Chondrocyte (in vitro differentiated cells): ENCODE measurements around the gene AGFG2. TPM values are rescaled to one million over a fixed set of nuclear protein-coding genes. Genes with fewer than 3 reads are reported as not detected.
A peak's percentile ranks its signal among the peaks of the same experiment; 100 is the strongest.

ENCODE experiments used
- DNase-seq: peaks from one replicate; pipeline ENCODE4 v3.0.0; 2021; ENCODE audit warnings: mixed read lengths, low spot score
- H3K27ac Mint-ChIP-seq: one replicate; pipeline ENCODE4 v1.8.0; 2021; ENCODE audit warnings: mild to moderate bottlenecking, moderate library complexity, mixed read lengths; ENCODE audit not compliant: unreplicated experiment
- H3K27me3 Mint-ChIP-seq: 2 replicates; pipeline ENCODE4 v1.8.0; 2021; ENCODE audit warnings: low read depth, mixed read lengths
- H3K36me3 Mint-ChIP-seq: 2 replicates; pipeline ENCODE4 v1.8.0; 2021; ENCODE audit warnings: low read depth, mixed read lengths
- H3K4me1 Mint-ChIP-seq: 2 replicates; pipeline ENCODE4 v1.8.0; 2021; ENCODE audit warnings: low read depth, mild to moderate bottlenecking, mixed read lengths
- H3K4me3 Mint-ChIP-seq: one replicate; pipeline ENCODE4 v1.8.0; 2021; ENCODE audit warnings: mild to moderate bottlenecking, moderate library complexity, mixed read lengths; ENCODE audit not compliant: unreplicated experiment
- H3K9me3 Mint-ChIP-seq: 2 replicates; pipeline ENCODE4 v1.8.0; 2021; ENCODE audit warnings: low read depth, mixed read lengths
- total RNA-seq: library from RNA; stranded (reverse); gene quantifications from 3 replicates; pipeline ENCODE4 v1.2.1, GENCODE V29; 2021
- TF ChIP-seq, protein P1 (sequence below): fragments of 200-600 bp; sonication (generic); IDR thresholded peaks from 2 replicates; pipeline ENCODE4 v1.5.0; 2021; ENCODE audit warnings: antibody characterized with exemption, mild to moderate bottlenecking, moderate library complexity

The AGFG2 gene
- total RNA-seq, 1 donor from 2014 or later: 8.2 TPM

DNA sequence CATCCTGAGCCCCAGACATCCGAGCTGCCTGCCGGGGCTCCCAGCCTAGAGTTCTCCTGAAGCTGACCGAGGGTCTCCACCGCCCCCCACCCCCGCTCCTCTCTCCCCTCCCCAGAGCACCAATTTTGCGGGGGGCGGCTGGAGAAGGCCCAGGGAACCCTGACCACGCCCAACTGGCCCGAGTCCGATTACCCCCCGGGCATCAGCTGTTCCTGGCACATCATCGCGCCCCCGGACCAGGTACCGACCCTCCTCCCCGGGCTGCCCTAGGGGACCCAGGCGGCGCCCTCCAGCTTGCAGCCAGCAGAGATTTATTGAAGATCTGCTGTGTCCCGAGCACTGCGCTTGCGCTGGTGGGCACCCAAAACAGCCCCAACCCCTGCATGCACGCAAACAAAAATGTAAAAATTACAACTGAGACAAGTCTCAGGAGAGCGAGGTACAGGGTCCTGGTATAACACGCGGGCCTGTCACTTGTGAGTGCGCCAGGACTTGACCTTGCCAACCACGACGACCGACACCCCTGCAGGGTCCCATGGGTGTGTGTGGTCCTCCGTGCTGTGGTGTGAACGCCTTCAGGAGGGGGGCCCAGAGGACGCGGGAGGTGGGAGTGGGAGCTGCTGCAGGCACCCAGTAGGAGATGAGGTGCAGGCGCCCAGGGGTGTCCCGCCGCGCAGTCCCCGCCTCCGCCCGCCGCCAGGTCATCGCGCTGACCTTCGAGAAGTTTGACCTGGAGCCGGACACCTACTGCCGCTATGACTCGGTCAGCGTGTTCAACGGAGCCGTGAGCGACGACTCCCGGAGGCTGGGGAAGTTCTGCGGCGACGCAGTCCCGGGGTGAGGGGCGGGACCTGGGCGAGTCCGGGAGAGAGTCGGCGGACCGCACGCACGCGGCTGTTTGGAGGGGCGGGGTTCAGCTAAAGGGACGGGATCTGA lies 66.2 kb downstream of the AGFG2 start:
- H3K27me3 Mint-ChIP-seq: no peaks in the 10 kb centered on the region
- H3K4me3 Mint-ChIP-seq: peak overlapping the region; percentile 66
- TF ChIP-seq, protein P1, sequence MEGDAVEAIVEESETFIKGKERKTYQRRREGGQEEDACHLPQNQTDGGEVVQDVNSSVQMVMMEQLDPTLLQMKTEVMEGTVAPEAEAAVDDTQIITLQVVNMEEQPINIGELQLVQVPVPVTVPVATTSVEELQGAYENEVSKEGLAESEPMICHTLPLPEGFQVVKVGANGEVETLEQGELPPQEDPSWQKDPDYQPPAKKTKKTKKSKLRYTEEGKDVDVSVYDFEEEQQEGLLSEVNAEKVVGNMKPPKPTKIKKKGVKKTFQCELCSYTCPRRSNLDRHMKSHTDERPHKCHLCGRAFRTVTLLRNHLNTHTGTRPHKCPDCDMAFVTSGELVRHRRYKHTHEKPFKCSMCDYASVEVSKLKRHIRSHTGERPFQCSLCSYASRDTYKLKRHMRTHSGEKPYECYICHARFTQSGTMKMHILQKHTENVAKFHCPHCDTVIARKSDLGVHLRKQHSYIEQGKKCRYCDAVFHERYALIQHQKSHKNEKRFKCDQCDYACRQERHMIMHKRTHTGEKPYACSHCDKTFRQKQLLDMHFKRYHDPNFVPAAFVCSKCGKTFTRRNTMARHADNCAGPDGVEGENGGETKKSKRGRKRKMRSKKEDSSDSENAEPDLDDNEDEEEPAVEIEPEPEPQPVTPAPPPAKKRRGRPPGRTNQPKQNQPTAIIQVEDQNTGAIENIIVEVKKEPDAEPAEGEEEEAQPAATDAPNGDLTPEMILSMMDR: no peak
- H3K27ac Mint-ChIP-seq: peak overlapping the region; percentile 2
- peaks cover 3% of the 10 kb centered on the region for H3K36me3 Mint-ChIP-seq
- DNase-seq: no peak
- H3K9me3 Mint-ChIP-seq: no peaks in the 10 kb centered on the region
- H3K4me1 Mint-ChIP-seq: peaks cover 31% of the 10 kb centered on the region

DNA sequence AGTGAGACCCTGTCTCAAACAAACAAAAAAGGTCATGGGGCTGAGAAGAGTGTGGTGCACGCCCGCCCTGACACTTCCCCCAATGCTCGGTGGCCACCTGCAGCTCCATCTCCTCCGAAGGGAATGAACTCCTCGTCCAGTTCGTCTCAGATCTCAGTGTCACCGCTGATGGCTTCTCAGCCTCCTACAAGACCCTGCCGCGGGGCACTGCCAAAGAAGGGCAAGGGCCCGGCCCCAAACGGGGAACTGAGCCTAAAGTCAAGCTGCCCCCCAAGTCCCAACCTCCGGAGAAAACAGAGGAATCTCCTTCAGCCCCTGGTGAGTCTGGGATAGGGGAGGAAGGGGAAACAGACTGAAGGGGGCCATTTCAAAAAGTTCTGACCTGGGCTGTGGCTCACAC lies 67.3 kb downstream of the AGFG2 start:
- no peaks in the 10 kb centered on the region for H3K9me3 Mint-ChIP-seq
- no peak for DNase-seq
- no peak overlapping the region for H3K27ac Mint-ChIP-seq
- no peak overlapping the region for H3K4me3 Mint-ChIP-seq
- H3K27me3 Mint-ChIP-seq: no peaks in the 10 kb centered on the region
- TF ChIP-seq, protein P1: no peak
- peaks cover 33% of the 10 kb centered on the region for H3K4me1 Mint-ChIP-seq
- H3K36me3 Mint-ChIP-seq: peaks cover 3% of the 10 kb centered on the region

DNA sequence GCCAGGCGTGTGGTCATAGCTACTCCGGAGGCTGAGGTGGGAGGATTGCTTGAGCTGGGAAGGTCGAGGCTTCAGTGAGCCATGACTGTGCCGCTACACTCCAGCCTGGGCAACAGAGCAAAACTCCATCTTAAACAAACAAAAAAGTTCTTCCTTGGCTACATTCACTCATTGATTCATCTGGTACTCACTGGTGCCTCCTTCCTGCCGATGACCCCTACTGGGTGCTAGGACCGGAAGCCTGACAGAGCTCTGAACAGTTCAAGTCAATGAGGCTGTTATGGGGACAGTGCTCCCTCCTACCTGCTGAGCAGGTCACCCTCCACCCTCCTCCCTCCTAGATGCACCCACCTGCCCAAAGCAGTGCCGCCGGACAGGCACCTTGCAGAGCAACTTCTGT lies 68.1 kb downstream of the AGFG2 start:
- DNase-seq: no peak
- no peaks in the 10 kb centered on the region for H3K27me3 Mint-ChIP-seq
- peaks cover 3% of the 10 kb centered on the region for H3K36me3 Mint-ChIP-seq
- H3K27ac Mint-ChIP-seq: no peak overlapping the region
- H3K9me3 Mint-ChIP-seq: no peaks in the 10 kb centered on the region
- H3K4me1 Mint-ChIP-seq: peaks cover 29% of the 10 kb centered on the region
- no peak overlapping the region for H3K4me3 Mint-ChIP-seq
- TF ChIP-seq, protein P1: no peak

DNA sequence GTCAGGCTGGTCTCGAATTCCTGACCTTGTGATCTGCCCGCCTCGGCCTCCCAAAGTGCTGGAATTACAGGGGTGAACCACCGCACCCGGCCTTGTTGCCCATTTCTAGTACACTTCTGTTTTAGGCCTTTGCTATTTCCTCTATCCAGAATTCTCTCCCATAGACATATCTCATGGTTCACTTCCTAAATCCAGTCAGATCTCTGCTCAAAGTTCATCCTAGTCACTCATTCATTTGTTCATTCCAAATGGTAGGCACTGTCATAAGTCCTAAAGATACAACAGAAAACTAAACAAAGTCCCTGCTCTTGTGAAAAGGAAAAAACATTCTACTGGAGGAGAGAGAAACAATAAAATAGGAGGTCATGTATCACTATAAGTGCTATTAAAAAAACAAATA lies 71.0 kb downstream of the AGFG2 start:
- Mint-ChIP-seq H3K9me3 (no peaks in the 10 kb centered on the region), H3K4me1 (peaks cover 18% of the 10 kb centered on the region), H3K4me3 (no peak overlapping the region), H3K27me3 (no peaks in the 10 kb centered on the region), H3K27ac (no peak overlapping the region), H3K36me3 (peaks cover 3% of the 10 kb centered on the region)
- no peak for DNase-seq
- TF ChIP-seq, protein P1: no peak

DNA sequence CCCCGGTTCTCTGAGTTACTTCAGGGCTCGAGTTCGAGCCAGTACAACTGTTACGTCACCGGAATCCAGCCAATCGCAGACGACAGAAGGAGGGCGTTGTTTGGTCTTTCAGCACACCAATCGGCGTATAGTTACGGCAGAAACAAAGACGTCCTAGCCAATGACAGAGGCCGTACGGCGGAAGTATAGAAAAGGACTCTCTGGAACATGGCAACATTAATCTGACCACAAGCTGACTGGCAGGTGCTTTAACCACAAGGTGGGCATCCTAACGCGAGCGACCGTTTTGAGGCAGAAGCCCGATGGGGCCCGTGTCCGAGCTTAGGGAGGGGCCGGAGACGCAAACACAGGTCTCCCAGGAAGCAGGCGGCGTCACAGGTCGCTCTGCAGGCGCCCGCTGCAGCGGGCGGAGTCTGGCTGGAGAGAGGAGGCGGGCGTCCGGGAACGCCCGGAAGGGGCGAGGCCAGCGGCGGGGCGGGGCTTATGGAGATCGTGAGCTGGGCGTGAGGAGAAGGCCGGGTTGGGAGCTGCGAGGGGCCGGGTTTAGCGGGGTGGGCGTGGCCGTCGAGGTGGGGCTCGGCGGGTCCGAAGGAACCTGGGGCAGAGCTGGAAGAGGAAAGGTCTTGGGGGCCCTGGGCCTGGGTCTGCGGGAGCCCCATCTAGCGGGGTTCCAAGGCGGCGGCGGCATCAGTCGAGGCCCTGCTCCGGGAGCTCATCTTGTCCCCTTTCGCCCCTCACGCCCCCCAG lies 73.2 kb downstream of the AGFG2 start, which contains the start of gene MOSPD3:
Gene MOSPD3, plus strand, starts transcription at position 558 of the 747 bp plus-strand sequence. CDS start 252 bp downstream, outside the sequence.
- H3K27ac Mint-ChIP-seq: peak within 1 kb of the TSS; percentile 100
- H3K27me3 Mint-ChIP-seq: no peaks in the 10 kb centered on the region
- peaks cover 3% of the 10 kb centered on the region for H3K36me3 Mint-ChIP-seq
- H3K4me1 Mint-ChIP-seq: peaks cover 14% of the 10 kb centered on the region
- H3K9me3 Mint-ChIP-seq: no peaks in the 10 kb centered on the region
- TF ChIP-seq, protein P1: no peak
- peak within 1 kb of the TSS; percentile 95 for H3K4me3 Mint-ChIP-seq
- peak; percentile 99 for DNase-seq
